Activated CD8-positive, alpha-beta memory T cell treated with anti-CD3 and anti-CD28 coated beads, Interleukin-2, amount 50 U/mL, for 1 hour (primary cell): ENCODE data around the gene TNS4.
"Not testable (repeated sequence)": the region's sequence is repeated elsewhere in the genome, so short reads cannot be mapped to it uniquely, and the experiment has no call there.

Source experiments
- DNase-seq: peaks from one replicate; pipeline ENCODE4 v3.0.0-alpha.2; 2020; ENCODE audit errors: extremely low read depth

Gene TNS4

GRCh38 chr17:40501499-40501911 lies at the start of gene TNS4:
Gene TNS4, minus strand, starts transcription at chr17:40501623. Its CDS starts 5,198 bp downstream, at chr17:40496425.
- DNase-seq = no peak

- DNase-seq = no peak
Observed at GRCh38 chr17:40550608-40551007, 49.2 kb upstream of the TNS4 start.

GRCh38 chr17:40548982-40549685 lies 47.7 kb upstream of the TNS4 start:
- no peak for DNase-seq

- no peak for DNase-seq
Observed at GRCh38 chr17:40548491-40548981, 47.1 kb upstream of the TNS4 start.

GRCh38 chr17:40547785-40548478 lies 46.5 kb upstream of the TNS4 start:
- no peak for DNase-seq

- no peak for DNase-seq
Observed at GRCh38 chr17:40547079-40547784, 45.8 kb upstream of the TNS4 start.

GRCh38 chr17:40546497-40546896 lies 45.1 kb upstream of the TNS4 start:
- not testable (repeated sequence) for DNase-seq

GRCh38 chr17:40545660-40546059 lies 44.2 kb upstream of the TNS4 start:
- DNase-seq = no peak

- DNase-seq = no peak
Observed at GRCh38 chr17:40542558-40543411, 41.4 kb upstream of the TNS4 start.

GRCh38 chr17:40541873-40542557 lies 40.6 kb upstream of the TNS4 start:
- DNase-seq = no peak

GRCh38 chr17:40541060-40541872 lies 39.8 kb upstream of the TNS4 start:
- no peak for DNase-seq

GRCh38 chr17:40540448-40540847 lies 39.0 kb upstream of the TNS4 start:
- no peak for DNase-seq

- DNase-seq = no peak
Observed at GRCh38 chr17:40539711-40540411, 38.4 kb upstream of the TNS4 start.

GRCh38 chr17:40538936-40539705 lies 37.7 kb upstream of the TNS4 start:
- no peak for DNase-seq

GRCh38 chr17:40538019-40538935 lies 36.9 kb upstream of the TNS4 start:
- DNase-seq = no peak

GRCh38 chr17:40536295-40537171 lies 35.1 kb upstream of the TNS4 start:
- DNase-seq = no peak

- DNase-seq = no peak
Observed at GRCh38 chr17:40535924-40536294, 34.5 kb upstream of the TNS4 start.
